HT-29 (cell line): ENCODE results near the gene NLRP13. TPM values are rescaled to one million over a fixed set of nuclear protein-coding genes. Genes with fewer than 3 reads are reported as not detected.
A peak's percentile ranks its signal among the peaks of the same experiment; 100 is the strongest.
"Not testable (repeated sequence)": the region's sequence is repeated elsewhere in the genome, so short reads cannot be mapped to it uniquely, and the experiment has no call there.

ENCODE experiments used
- DNase-seq: peaks from one replicate; pipeline ENCODE4 v3.0.0-alpha.2; 2015; ENCODE audit warnings: low spot score
- total RNA-seq: library from RNA; depleted of rRNA; stranded (reverse); fragments of >200 nt; shearing (Covaris generic); gene quantifications from 2 replicates; pipeline ENCODE4 v1.2.3, GENCODE V29; 2014; rRNA removed

NLRP13 gene
- not detected in 2 replicates for total RNA-seq

- no peak for DNase-seq
These were observed at the start of gene NLRP13 for GRCh38 chr19:55931936-55932386. Gene NLRP13 (minus strand): TSS chr19:55932336. CDS start chr19:55932311, 25 bp downstream.

- no peak for DNase-seq
These were observed 48.3 kb upstream of the NLRP13 start for GRCh38 chr19:55980415-55980814.

GRCh38 chr19:55973982-55974381 lies 41.8 kb upstream of the NLRP13 start:
- DNase-seq: no peak

GRCh38 chr19:55962186-55962585 lies 30.1 kb upstream of the NLRP13 start:
- no peak for DNase-seq

- no peak for DNase-seq
These were observed 28.0 kb upstream of the NLRP13 start for GRCh38 chr19:55959996-55960675.

GRCh38 chr19:55958356-55958755 lies 26.2 kb upstream of the NLRP13 start:
- peak; percentile 29 for DNase-seq

GRCh38 chr19:55956431-55956830 lies 24.3 kb upstream of the NLRP13 start:
- no peak for DNase-seq

GRCh38 chr19:55950566-55950965 lies 18.4 kb upstream of the NLRP13 start:
- DNase-seq: not testable (repeated sequence)

- no peak for DNase-seq
These were observed 15.4 kb upstream of the NLRP13 start, which contains the start of gene NLRP8 for GRCh38 chr19:55947532-55947931. Gene NLRP8 (plus strand): TSS chr19:55947832.

GRCh38 chr19:55940306-55940705 lies 8.2 kb upstream of the NLRP13 start:
- no peak for DNase-seq

GRCh38 chr19:55939206-55939605 lies 7.1 kb upstream of the NLRP13 start:
- DNase-seq: no peak

- no peak for DNase-seq
These were observed 3.1 kb upstream of the NLRP13 start for GRCh38 chr19:55935206-55935605.

GRCh38 chr19:55930996-55931515 lies 1.1 kb downstream of the NLRP13 start:
- no peak for DNase-seq

GRCh38 chr19:55929258-55929657 lies 2.9 kb downstream of the NLRP13 start:
- DNase-seq: not testable (repeated sequence)

- no peak for DNase-seq
These were observed 4.1 kb downstream of the NLRP13 start for GRCh38 chr19:55927991-55928390.

GRCh38 chr19:55923556-55923955 lies 8.6 kb downstream of the NLRP13 start:
- DNase-seq: no peak

GRCh38 chr19:55913643-55914268 lies 18.4 kb downstream of the NLRP13 start:
- peak; percentile 67 for DNase-seq

GRCh38 chr19:55912916-55913315 lies 19.2 kb downstream of the NLRP13 start:
- no peak for DNase-seq

GRCh38 chr19:55909801-55910200 lies 22.3 kb downstream of the NLRP13 start:
- DNase-seq: no peak

GRCh38 chr19:55907746-55908145 lies 24.4 kb downstream of the NLRP13 start:
- DNase-seq: no peak

GRCh38 chr19:55907286-55907685 lies 24.9 kb downstream of the NLRP13 start:
- DNase-seq: no peak

GRCh38 chr19:55902080-55902751 lies 29.9 kb downstream of the NLRP13 start:
- DNase-seq: no peak
